CD4-positive, alpha-beta T cell treated with Interleukin-6 for 4 hours (primary cell): ENCODE measurements around the gene IGF2R.
"Not testable (repeated sequence)": the region's sequence is repeated elsewhere in the genome, so short reads cannot be mapped to it uniquely, and the experiment has no call there.

Experiments
- DNase-seq: peaks from one replicate; pipeline ENCODE4 v3.0.0-alpha.2; 2020; ENCODE audit warnings: mixed read lengths

The IGF2R gene

GRCh38 chr6:159968295-159969203, at the start of gene IGF2R:
Gene IGF2R (plus strand): TSS chr6:159969082. CDS start chr6:159969247, 165 bp downstream.
- peak; percentile 97 for DNase-seq

GRCh38 chr6:159919800-159920199, 49.1 kb upstream of the IGF2R start:
- DNase-seq = no peak

- DNase-seq = not testable (repeated sequence)
Measured at GRCh38 chr6:159924150-159924549, 44.7 kb upstream of the IGF2R start.

DNA sequence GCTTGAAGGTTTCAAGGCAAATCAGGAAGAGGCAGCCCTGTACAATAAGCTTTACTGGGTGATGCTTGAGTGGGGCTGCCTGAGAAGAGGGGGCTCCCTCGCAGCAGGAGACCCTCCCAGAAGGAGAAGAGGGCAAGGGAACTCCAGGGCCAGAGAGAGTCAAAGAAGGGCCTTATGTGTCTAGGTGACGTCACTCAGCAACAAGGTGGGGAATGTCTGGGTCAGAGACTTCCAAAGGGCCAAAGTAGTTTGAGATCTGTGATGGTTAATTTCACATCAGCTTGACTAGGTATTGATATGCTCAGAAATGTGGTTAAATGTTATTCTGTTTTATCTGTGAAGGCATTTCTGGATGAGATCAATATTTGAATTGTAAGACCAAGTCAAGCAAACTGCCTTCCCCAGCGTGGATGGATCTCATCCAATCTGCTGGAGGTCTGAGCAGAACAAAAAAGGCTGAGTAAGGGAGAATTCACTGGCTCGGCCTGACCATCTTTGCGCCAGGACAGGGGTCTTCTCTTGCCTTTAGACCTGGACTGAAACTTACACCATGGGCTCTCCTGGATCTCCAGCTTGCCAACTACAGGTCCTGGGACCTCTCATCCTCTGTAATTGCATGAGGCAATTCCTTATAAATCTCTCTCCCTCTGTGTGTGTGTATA, 42.2 kb upstream of the IGF2R start:
- no peak for DNase-seq

DNA sequence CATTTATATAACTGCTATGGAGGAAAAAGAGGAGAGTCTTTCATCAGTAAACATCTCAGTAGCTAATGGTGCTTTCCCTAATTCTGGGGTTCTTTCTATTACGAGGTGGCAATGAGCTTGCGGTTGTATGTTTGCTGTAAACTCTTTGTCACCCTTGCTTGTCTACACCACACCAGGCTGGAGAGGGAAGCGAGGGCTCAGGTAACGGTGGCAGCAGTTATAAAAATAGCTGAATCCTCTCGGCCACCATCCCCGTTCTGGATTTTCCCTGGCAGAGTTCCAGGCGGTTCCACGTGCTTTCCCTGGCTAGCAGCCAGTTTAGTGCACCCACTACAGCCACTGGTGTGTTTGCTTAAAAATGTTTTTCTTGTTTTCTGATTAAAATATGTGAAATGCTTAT, 39.1 kb upstream of the IGF2R start:
- peak; percentile 43 for DNase-seq

GRCh38 chr6:159931112-159931511, 37.8 kb upstream of the IGF2R start:
- DNase-seq = no peak

DNA sequence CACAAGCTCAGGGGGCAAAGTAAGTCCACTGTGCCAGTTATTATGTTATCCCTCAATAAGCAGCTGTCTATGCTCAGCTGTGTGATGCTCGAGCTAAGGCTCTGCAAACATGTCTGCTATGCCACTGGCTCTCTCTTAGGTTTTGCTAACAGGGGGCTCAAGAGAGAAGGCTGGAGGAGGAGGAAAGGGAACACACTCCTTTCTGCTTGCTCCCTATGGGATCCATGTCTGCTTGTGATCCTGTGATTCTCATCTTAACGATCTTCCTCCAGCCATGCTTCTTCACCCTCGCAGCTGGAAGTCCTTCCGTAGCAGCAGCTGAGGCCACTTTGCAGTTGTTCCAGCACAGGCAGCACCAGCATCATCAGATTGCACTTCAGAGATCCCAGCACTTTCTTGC, 37.0 kb upstream of the IGF2R start:
- no peak for DNase-seq

DNA sequence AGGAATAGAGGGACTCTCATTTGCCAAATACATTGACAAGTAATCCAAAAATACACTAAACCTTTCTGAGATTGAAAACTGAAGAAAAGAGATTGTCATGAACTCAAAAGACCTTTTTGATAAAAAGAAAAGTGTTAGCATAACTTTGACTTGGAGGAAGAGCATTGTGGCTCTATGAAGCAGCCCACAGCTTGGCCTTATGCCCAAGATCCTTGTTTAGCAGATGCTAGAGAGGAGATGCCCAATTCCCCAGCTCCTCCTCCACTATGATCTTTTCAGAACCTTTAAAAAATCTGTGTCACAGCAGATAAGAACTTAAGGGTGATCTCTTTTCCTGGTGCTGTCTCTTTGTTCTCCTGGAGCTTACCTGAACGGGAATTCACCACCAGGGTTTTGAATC, 35.8 kb upstream of the IGF2R start:
- DNase-seq = no peak

DNA sequence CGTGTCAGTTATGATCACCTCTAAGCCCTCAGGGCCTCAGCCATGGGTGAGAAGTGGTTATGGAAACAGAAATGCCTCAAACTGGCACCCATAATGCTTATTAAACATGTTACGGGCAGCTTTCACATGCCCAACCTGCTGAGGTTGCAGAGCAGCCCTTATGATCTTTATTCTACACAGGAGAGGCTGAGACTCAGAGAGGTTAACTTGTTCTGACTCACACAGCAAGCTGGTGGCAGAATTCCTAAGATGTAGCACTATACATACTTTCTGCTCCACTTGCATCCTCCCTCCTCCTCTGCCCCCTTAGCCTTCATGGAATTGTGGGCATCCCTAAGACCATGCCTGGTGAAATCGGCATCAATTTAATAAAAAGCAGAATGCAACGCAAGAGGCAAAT, 34.7 kb upstream of the IGF2R start:
- DNase-seq = no peak

DNA sequence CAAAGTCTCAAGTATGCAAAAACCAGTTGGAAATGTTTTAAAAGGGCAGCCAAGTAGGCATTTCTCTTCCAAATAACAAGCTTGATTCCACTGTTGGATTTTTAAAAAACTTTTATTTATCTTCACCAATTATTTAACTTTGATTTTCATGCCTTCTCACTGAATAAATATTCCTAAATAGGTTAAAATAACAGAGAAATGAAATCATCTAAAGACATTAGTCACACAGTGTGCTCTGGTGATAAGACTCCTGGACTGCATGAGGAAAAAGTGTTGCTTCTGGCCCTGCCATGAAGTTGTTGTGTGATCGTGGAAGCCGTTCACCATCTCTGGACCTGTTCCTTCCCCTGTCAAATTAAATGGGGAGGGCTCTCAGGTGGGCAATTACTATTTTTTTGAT, 33.8 kb upstream of the IGF2R start:
- DNase-seq = no peak

DNA sequence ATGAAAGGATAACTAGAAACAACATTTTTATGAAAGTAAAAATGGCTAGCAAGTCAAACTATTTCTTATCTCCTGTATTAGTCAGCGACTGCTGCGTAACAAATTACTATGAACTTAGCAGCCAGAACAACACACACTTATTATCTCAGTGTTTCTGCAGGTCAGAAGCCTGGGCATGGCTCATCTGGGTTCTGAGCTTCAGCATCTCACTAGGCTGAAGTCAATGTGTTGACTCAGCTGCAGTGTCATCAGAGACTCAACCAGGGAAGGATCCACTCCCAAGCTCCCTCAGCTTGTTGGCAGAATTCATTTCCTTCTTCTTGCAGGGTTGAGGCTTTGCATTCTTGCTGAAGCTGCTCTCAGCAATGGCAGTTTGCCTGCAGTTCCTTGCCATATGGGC, 33.2 kb upstream of the IGF2R start:
- no peak for DNase-seq

GRCh38 chr6:159939591-159940016, 29.3 kb upstream of the IGF2R start:
- no peak for DNase-seq

- DNase-seq = peak; percentile 29
Measured at GRCh38 chr6:159941286-159942113, 27.4 kb upstream of the IGF2R start.

DNA sequence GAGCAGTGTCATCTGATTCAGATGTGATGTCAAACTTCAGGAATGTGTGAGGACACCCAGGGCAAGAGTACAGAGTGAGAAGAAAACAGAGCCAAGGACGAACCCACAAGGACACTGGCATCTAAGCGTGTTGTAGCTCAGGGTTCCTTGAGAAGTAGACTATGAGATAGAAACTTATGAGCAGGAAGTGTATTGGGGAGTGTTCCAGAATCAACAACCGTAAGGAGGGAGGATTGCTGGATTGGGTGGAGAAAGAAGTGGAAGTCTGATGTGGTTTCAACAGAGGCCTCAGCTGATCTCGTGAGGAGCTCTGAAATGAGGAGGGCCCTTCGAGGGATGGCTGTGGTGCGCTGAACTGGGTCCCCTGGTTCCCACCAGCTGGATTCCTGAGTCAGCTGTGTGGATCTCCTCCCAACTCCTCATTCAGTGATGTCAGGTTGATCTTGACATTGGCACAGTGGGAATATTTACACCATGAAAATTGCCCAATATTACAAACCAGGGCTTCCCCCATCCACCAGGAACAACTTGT, 25.7 kb upstream of the IGF2R start:
- DNase-seq = no peak

GRCh38 chr6:159943968-159944598, 24.8 kb upstream of the IGF2R start:
- no peak for DNase-seq

DNA sequence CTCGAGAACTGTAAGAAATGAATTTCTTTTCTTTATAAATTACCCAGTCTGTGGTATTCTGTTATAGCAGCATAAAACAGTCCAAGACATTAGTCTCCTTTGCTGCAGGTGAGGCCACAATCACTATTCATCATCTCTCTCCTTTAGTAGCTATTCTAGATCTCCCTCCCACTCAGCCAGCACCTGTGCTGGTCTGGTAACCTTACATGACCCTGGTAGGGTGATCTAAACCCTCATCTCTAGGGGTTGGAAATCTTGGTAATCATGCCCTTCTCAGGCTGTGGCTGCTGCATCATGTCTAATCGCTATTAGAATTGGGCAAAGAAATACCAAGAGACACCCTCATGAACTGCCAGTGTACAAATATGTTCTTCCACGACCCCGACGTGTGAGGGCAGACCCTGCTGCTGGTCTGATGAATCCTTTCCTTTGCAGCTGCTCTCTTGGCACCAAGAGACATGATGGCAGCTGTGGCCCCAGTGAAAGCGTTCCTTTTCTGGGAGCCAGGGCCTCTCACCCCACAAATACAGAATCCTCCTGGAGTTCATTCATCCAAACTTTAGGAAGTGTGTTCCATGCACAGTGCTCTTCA, 23.0 kb upstream of the IGF2R start:
- no peak for DNase-seq

GRCh38 chr6:159946912-159947311, 22.0 kb upstream of the IGF2R start:
- no peak for DNase-seq

DNA sequence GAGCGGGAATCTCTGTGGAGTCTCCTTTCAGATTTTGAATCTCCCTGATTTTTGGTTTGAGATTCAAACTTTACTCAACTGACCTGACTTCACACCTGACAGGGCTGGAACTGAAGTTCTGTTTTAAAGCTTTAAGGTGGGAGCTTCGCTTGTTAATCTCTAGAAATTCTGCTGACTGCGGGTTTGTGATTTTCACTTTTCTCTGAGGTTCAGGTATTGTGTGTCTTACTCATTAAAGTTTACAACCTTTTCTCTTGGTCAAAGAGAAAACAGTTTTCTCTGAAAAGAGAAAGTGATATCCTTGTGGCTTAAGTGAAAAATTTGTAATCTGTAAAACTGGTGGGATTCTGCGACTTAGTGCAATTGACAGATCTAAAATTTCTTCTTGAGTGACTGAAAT, 20.7 kb upstream of the IGF2R start:
- no peak for DNase-seq

DNA sequence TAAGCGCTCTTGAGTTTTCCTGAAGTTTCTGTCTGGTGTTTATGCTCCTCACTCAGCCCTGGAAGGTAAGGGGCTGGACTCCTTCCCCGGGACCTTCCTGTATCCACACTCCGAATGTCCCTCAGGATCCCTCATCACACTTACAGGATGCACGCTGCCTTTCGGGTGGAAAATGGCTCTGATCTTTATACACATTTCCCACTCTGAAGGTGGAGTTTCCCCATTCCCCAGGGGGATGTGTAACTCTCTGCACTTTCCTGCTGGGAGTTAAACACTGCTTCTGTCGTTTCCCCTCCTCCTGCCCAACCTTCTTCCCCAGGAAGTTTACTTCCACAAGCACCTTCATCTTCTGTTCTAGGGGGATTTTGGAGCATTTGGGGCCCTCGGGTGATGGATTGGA, 17.1 kb upstream of the IGF2R start:
- no peak for DNase-seq

- DNase-seq = no peak
Measured at GRCh38 chr6:159952289-159953005, 16.4 kb upstream of the IGF2R start.

GRCh38 chr6:159953091-159953601, 15.7 kb upstream of the IGF2R start:
- DNase-seq = no peak
